BE2C (cell line): Measurements from ENCODE around the gene PITPNC1.
A peak's percentile ranks its signal among the peaks of the same experiment; 100 is the strongest.

Experiments used
- DNase-seq: peaks from one replicate; pipeline ENCODE4 v3.0.0-alpha.2; 2020
- H3K27me3 ChIP-seq: fragments of 250-450 bp; sonication (Bioruptor Pico); 2 replicates; pipeline ENCODE4 v1.5.1; 2020; ENCODE audit warnings: mild to moderate bottlenecking
- H3K36me3 ChIP-seq: fragments of 250-450 bp; sonication (Bioruptor Pico); 2 replicates; pipeline ENCODE4 v1.5.1; 2020; ENCODE audit warnings: mild to moderate bottlenecking
- H3K4me1 ChIP-seq: fragments of 250-450 bp; sonication (Bioruptor Pico); 2 replicates; pipeline ENCODE4 v1.5.1; 2020
- H3K4me3 ChIP-seq: 2 replicates; pipeline ENCODE4 v1.5.1; 2011; ENCODE audit warnings: low read depth, low read length
- H3K9me3 ChIP-seq: fragments of 250-450 bp; sonication (Bioruptor Pico); 2 replicates; pipeline ENCODE4 v1.5.1; 2020
- TF ChIP-seq, protein P1 (sequence below): IDR thresholded peaks from 2 replicates; pipeline ENCODE4 v1.5.1; 2012; ENCODE audit warnings: mild to moderate bottlenecking, low read depth, low read length

Gene PITPNC1

DNA sequence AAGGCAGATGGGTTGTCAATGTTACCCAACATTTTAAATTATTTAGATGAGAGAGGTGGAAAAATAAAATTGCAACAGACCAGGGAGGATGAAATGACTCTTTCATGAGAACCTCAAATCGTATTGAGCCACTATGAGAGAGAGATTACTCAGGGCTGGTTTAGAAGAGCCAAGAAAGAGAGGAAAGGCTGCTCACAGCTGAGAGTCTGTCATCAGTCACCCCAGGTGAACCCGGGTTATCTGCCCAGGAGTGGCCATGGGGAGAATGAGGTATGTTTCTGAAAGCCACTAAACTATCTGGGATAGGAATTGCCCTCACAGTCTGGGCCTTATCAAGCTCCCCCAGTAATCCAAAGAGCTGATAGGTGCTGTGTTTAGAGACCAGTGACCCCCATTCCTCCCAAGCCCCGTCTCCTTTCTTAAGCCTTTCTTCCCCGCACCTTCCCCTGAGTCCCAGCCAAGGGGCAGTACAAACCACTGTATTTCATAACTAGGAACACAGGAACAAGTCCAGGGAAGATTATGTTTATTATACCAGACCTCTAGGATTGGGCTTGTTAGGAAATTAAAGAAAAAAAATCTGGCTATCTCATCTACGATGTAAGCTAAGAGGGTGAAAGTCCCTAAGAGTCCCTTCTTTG lies 181.8 kb downstream of the PITPNC1 start:
- H3K36me3 ChIP-seq = no peaks in the 10 kb centered on the region
- H3K27me3 ChIP-seq = no peaks in the 10 kb centered on the region
- no peaks in the 10 kb centered on the region for H3K4me1 ChIP-seq
- no peak for DNase-seq
- TF ChIP-seq, protein P1, sequence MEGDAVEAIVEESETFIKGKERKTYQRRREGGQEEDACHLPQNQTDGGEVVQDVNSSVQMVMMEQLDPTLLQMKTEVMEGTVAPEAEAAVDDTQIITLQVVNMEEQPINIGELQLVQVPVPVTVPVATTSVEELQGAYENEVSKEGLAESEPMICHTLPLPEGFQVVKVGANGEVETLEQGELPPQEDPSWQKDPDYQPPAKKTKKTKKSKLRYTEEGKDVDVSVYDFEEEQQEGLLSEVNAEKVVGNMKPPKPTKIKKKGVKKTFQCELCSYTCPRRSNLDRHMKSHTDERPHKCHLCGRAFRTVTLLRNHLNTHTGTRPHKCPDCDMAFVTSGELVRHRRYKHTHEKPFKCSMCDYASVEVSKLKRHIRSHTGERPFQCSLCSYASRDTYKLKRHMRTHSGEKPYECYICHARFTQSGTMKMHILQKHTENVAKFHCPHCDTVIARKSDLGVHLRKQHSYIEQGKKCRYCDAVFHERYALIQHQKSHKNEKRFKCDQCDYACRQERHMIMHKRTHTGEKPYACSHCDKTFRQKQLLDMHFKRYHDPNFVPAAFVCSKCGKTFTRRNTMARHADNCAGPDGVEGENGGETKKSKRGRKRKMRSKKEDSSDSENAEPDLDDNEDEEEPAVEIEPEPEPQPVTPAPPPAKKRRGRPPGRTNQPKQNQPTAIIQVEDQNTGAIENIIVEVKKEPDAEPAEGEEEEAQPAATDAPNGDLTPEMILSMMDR = no peak
- no peaks in the 10 kb centered on the region for H3K9me3 ChIP-seq
- H3K4me3 ChIP-seq = no peak overlapping the region

DNA sequence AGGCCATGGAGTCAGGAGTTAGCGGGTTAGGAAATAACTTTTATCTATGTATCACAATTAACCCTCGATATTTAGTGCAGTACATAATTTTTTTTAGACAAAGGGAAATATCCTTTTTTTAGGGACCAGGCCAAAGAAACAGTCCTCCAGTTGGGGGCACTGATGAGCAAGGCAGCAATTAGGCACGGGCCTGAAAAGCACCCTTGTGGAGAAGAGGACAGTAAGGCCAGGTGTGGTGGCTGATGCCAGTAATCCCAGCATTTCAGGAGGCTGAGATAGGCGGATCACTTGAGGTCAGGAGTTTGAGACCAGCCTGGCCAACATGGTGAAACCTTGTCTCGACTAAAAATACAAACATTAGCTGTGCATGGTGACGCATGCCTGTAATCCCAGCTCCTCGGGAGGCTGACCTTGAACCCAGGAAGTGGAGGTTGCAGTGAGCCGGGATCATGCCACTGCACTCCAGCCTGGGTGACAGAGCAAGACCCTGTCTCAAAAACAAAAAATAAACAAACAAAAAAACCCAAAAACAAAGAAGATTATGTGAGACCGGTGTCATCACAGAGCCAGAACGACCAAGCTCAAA lies 182.4 kb downstream of the PITPNC1 start:
- Histone ChIP-seq H3K4me3 (no peak overlapping the region), H3K9me3 (no peaks in the 10 kb centered on the region), H3K36me3 (no peaks in the 10 kb centered on the region), H3K4me1 (no peaks in the 10 kb centered on the region), H3K27me3 (no peaks in the 10 kb centered on the region)
- TF ChIP-seq, protein P1 = peak; percentile 50
- DNase-seq = no peak

DNA sequence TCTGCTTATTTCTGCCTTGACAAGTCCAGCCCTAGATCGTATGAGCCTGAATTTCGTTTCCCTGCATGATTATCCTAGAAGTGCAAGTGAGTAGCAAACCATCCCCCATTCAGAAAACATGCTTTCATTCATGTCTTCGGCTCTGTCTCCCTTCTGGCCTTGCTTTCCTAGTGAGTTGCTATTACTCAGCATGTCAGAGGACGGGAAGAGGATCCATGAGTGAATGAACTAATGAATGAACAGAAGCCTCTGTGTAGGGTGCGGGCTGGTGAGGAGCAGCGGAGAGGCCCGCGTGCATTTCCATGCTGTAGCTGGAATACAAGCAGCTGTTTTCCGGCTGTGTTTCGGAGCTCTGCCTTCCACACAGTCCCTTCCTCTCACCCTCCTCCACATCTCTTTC lies 184.9 kb downstream of the PITPNC1 start:
- H3K9me3 ChIP-seq = no peaks in the 10 kb centered on the region
- DNase-seq = no peak
- no peaks in the 10 kb centered on the region for H3K27me3 ChIP-seq
- no peaks in the 10 kb centered on the region for H3K36me3 ChIP-seq
- TF ChIP-seq, protein P1 = no peak
- H3K4me3 ChIP-seq = no peak overlapping the region
- no peaks in the 10 kb centered on the region for H3K4me1 ChIP-seq

DNA sequence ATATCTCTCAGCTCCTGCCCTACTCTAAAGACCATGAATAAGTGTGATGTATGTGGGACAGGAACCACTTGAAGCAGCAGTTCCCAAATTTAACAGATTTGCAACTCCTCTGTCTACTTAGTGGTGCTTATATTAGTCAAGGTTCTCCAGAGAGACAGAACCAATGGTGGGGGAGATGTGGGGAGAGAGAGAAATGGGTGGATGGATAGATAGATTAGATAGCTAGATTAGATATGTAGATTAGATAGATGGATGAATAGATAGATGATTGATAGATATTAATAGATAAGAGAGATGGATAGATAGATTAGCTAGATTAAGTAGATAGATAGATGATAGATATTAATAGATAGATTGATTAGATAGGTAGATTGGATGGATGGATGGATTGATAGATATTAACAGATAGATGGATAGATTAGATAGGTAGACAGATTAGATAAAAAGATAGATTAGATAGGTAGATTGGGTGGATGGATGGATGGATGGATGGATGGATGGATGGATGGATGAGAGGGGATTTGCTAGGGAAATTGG lies 186.7 kb downstream of the PITPNC1 start:
- Histone ChIP-seq H3K36me3 (no peaks in the 10 kb centered on the region), H3K4me3 (no peak overlapping the region)

DNA sequence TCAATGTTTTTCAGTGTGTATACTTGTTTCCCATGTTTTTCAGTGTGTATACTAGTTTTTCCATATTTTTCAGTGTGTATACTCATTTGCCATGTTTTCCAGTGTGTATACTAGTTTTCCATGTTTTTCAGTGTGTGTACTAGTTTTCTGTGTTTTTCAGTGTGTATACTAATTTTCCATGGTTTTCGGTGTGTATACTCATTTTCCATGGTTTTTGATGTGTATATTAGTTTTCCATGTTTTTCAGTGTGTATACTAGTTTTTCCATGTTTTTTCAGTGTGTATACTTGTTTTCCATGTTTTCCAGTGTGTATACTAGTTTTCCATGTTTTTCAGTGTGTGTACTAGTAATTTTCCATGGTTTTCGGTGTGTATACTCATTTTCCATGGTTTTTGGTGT lies 188.0 kb downstream of the PITPNC1 start:
- Histone ChIP-seq H3K4me3 (no peak overlapping the region), H3K27me3 (no peaks in the 10 kb centered on the region), H3K36me3 (no peaks in the 10 kb centered on the region), H3K9me3 (no peaks in the 10 kb centered on the region), H3K4me1 (no peaks in the 10 kb centered on the region)
- TF ChIP-seq, protein P1 = no peak
- no peak for DNase-seq

More for the DNA sequence above, 186.7 kb downstream of the PITPNC1 start:
- no peak for DNase-seq
- Histone ChIP-seq H3K4me1 (no peaks in the 10 kb centered on the region), H3K9me3 (no peaks in the 10 kb centered on the region), H3K27me3 (no peaks in the 10 kb centered on the region)
- TF ChIP-seq, protein P1 = no peak

DNA sequence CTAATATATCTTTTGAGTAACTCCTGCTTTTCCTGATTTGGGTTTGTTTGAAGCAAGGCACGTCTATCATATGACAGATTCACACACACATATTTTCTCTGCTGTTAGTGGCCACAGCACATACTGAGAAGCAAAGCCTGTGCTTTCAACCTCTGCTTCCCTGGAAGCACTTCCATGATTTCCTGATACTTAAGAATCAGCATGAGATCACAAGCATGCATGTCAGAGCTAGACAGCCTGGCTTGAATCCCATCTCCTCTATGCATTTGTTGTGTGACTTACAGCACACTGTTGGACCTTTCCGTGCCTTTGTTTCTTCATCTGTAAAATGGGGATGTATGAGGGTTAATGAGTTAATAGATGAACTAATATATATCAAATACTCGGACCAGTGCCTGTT lies 189.6 kb downstream of the PITPNC1 start:
- TF ChIP-seq, protein P1 = no peak
- DNase-seq = no peak
- Histone ChIP-seq H3K9me3 (no peaks in the 10 kb centered on the region), H3K36me3 (no peaks in the 10 kb centered on the region), H3K4me3 (no peak overlapping the region), H3K27me3 (no peaks in the 10 kb centered on the region), H3K4me1 (no peaks in the 10 kb centered on the region)
